Measurements from ENCODE around the gene OGFR.

The OGFR gene

DNA sequence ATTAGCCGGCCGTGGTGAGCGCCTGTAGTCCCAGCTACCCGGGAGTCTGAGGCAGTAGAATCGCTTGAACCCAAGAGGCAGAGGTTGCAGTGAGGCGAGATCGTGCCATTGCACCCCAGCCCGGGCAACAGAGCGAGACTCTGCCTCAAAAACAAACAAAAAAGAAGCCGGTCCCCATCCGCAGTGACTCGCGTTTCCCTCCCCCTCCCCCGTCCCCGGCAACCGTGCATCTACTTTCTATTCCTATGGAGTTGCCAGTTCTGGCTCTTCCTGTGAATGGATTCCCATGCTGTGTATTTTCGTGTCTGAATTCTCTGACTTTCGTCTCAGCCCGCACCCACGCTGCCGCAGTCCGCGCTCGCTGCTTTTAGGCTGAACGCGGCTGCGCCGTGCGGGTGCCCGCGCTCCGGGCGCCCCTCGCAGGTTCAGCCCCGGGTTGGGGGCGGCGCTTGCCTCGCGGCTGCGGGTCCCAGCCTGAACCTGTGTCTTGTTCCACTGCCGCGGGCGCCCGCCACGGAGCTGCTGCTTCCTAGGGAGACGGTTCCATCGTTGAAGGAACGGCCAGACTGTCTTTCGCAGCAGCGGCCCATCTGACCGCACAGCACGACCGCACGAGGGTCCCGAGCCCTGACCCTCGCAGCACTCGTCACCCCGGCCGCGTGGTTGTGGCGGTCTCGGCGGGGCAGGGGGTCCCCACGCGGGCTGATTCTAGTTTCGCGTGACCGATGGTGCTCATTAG, 9.4 kb upstream of the OGFR start:
- TF ChIP-seq POLR2AphosphoS5 (IDR thresholded peaks at IDR 0.05; ENCODE audit: low read depth, low read length) (no peak), POLR2A (IDR thresholded peaks at IDR 0.05; ENCODE audit: low read depth, low read length) (peak; percentile 45; the same call in 1 of the 2 replicates), TAF1 (IDR thresholded peaks at IDR 0.05; ENCODE audit: borderline replicate concordance, low read depth, low read length) (no peak)
- DNase-seq (ENCODE audit: insufficient read length) = no peak
- FAIRE-seq = no peak

DNA sequence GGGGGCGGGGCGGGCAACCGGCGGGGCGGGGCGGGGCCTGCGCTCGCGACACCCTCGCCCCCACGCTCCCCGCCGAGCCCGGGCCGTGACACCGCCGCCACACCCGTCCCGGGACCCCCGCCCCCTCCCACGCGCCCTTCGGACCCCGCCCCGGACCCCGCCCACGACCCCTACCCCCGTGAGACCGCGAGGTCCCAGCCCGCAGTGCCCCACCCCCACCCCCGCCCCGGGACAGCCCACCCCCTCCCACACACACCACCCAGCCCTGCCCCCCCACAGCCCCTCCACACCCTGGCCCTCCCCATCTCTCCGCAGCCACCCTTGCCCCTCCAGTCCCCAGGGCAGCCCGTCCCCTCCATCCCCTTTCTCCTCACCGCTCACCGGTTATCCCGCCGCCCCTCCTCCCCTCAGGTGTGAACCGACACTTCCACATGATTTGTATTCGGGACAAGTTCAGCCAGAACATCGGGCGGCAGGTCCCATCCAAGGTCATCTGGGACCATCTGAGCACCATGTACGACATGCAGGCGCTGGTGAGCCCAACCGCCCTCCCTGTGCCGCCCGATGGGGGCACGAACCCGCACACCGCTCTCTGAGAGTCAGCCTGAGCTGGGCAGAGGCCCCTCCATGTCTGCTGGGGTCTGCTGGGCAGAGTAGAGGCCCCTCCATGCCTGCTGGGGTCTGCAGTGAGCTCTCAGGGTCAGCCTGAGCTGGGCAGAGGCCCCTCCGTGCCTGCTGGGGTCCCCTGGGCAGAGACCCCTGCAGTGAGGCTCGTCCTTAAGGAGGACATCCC, 7.7 kb upstream of the OGFR start:
- TF ChIP-seq POLR2AphosphoS5 (IDR thresholded peaks at IDR 0.05; ENCODE audit: low read depth, low read length) = no peak
- no peak for TF ChIP-seq POLR2A (IDR thresholded peaks at IDR 0.05; ENCODE audit: low read depth, low read length)
- TF ChIP-seq TAF1 (IDR thresholded peaks at IDR 0.05; ENCODE audit: borderline replicate concordance, low read depth, low read length) = no peak
- FAIRE-seq (no peak), DNase-seq (ENCODE audit: insufficient read length) (no peak)

DNA sequence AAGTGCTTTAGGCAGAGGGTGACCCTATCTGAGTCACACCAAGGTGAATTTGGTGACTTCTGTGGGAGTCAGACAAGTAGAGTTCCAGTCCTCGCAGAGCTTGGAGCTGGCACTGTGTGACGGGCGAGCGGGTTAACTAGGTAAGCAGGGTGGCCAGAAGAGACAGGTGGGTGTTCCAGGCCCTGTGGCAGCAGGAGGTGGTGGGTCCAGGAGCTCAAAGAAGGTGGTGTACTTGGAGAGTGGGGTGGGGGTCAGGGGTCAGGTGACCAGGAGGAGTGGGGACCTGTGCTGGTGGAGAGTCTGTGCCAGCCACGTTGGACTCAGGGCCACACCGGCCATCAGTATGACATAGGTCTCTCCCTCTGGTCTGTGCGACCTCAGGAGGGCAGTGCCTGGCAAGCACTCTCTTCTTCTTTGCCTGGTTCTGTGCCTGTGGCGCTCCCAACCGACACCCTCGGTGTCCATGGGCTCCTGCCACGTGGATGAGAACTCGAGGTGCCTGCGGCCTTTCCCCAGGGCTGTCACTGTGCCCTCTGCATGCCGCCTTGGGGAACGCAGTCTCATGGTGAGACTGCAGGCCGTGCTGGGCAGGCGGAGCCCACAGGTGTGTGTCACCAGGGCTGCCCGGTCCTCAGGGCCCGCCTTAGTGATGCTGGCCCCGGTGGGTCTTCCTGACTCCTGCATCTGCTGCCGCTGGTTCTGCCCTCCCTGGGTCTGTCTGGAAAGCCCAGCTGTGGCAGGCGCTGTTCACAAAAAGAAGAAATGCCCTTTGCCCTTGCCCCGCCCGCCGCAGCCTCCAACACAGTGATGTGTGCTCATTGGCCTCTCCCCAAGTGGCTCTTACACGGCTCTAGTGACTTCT, 6.7 kb upstream of the OGFR start:
- TF ChIP-seq POLR2AphosphoS5 (IDR thresholded peaks at IDR 0.05; ENCODE audit: low read depth, low read length) = no peak
- TF ChIP-seq TAF1 (IDR thresholded peaks at IDR 0.05; ENCODE audit: borderline replicate concordance, low read depth, low read length) = no peak
- no peak for TF ChIP-seq POLR2A (IDR thresholded peaks at IDR 0.05; ENCODE audit: low read depth, low read length)
- DNase-seq (ENCODE audit: insufficient read length) (no peak), FAIRE-seq (no peak)

DNA sequence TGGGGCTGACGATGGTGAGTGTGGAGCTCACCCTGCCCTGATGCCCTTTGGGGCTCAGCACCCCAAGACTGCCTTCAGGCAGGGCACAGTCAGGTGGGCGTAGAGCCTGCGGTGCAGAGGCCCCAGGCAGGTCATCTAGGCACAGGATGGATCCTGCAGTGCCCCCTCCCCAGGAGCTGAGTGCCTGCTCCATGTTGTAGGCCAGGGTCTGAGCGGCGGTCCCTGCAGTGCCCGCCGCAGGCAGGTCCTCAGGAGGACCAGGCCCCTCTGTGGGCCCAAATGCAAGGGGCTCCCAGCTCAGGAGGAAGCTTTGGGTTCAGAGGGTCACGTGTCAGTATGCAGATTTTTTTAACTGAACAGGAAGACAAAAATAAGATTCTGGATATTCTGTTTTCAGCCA, 5.6 kb upstream of the OGFR start:
- FAIRE-seq (no peak), DNase-seq (ENCODE audit: insufficient read length) (no peak)
- TF ChIP-seq TAF1 (IDR thresholded peaks at IDR 0.05; ENCODE audit: borderline replicate concordance, low read depth, low read length) (no peak), POLR2AphosphoS5 (IDR thresholded peaks at IDR 0.05; ENCODE audit: low read depth, low read length) (no peak), POLR2A (IDR thresholded peaks at IDR 0.05; ENCODE audit: low read depth, low read length) (no peak)

DNA sequence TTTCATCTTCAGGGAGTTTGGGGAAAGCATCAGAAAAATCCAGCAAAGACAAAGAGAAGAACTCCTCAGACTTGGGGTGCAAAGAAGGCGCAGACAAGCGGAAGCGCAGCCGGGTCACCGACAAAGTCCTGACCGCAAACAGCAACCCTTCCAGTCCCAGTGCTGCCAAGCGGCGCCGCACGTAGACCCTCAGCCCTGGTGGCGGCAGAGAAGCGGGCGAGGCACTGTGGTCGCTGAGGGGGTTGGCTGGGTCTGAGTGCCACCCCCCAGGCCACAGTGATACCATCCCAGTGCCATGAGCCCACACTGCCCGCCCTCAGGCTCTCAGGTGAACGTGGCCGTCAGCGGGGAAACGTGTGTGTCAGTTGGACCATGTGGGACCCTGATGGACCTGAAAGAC, 5.2 kb upstream of the OGFR start:
- TF ChIP-seq POLR2A (IDR thresholded peaks at IDR 0.05; ENCODE audit: low read depth, low read length) (no peak), TAF1 (IDR thresholded peaks at IDR 0.05; ENCODE audit: borderline replicate concordance, low read depth, low read length) (no peak)
- DNase-seq (ENCODE audit: insufficient read length) = no peak
- no peak for FAIRE-seq

DNA sequence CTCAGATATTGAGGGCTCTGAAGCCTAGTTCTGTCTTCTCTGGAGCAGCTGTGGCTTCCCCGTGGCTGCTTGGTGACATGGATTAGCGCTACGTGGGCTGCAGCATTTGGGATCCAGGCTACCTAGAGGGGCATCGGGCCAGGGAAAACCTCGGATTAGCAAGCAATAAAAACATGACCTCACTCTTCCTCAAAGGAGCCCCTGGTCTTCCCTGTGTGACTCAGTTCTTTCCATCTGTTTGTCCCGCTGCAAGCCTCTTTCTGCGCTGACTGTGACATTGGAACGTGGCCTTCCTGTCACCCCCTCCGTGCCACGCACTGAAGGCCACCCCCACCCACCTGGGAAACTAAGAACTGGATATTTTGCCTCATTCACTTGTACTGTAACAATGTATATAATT, 4.8 kb upstream of the OGFR start:
- TF ChIP-seq POLR2A (IDR thresholded peaks at IDR 0.05; ENCODE audit: low read depth, low read length) (no peak), TAF1 (IDR thresholded peaks at IDR 0.05; ENCODE audit: borderline replicate concordance, low read depth, low read length) (no peak), POLR2AphosphoS5 (IDR thresholded peaks at IDR 0.05; ENCODE audit: low read depth, low read length) (no peak)
- no peak for DNase-seq (ENCODE audit: insufficient read length)
- no peak for FAIRE-seq

DNA sequence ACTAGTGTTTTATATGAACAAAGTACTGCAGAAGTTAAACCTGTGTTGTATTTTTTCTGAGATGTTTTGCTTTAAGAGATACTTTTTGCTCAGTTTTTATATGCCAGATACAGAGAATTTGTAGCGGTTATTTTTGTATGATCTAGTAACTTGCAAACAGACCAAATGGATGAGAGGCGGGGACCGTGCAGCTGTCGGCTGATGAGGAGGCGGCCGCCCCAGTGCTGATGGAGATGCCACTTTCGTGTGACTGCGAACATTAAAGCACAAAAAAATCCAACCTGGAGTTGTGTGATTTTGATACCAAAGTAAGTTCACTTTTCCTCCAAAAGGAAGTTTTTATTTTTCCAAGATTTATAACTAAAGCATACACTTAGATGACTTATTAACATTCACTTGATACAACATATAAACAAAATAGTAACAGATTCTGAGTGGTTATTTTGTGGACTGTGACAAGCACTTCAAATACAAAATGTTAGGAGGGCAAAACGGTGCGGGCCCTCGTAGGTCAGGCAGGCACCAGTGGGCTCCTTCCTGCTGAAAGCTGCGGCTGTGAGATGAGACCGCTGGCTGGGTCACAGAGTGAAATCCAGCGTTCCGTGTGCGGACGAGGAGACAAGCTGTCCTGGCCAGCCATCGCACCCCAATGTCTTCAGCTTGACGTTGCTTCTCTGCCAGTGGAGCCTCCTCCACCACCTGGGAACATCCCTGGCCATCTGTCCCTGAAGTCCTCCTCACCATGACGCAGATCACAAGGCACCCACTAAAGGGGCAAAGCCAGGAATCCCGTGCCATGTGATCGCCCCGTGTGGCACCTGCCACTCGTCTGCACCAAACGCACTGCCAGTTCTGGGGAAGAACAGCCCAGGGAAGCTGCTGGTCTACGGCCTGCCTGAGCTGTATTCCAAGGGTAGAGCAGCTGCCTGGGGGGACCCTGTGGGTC, 4.0 kb upstream of the OGFR start:
- TF ChIP-seq POLR2A (IDR thresholded peaks at IDR 0.05; ENCODE audit: low read depth, low read length) = no peak
- FAIRE-seq (no peak), DNase-seq (ENCODE audit: insufficient read length) (no peak)

DNA sequence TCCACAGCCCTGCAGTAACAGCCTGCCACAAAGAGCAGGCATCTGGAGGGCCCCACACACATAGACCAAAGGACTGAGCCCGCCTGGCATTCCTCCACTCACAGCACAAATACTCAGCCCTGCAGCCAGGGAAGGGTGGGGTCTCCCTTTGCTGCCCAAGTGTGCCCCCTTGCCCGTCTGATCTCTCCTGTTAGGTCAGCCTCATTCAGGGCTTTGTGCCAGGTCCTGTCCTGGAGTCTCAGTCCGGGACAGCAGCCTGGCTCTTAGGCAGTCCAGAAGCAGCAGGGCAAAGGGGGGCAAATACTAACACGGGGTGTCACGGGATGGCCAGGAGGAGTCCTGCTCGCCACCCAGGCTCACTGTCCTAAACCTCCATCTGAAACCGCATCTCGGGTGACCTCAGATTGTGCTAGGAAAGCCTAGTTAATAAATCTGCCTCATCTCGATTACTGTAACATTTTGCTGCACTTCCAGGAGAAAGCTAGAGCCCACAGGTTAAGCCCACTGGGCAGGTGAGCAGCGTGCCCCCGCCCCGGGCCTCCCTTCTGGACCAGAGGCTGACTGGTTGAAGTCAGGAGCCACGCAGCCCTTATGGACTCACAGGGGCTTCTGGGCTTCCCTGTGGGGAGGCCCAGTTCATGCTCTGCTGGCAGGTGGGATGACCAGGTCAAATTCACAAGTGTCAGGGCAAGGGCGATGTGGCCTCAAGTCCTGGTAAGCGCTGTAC, 3.2 kb upstream of the OGFR start:
- FAIRE-seq = no peak
- TF ChIP-seq POLR2AphosphoS5 (IDR thresholded peaks at IDR 0.05; ENCODE audit: low read depth, low read length) = no peak
- no peak for TF ChIP-seq TAF1 (IDR thresholded peaks at IDR 0.05; ENCODE audit: borderline replicate concordance, low read depth, low read length)
- TF ChIP-seq POLR2A (IDR thresholded peaks at IDR 0.05; ENCODE audit: low read depth, low read length) = no peak
- no peak for DNase-seq (ENCODE audit: insufficient read length)

DNA sequence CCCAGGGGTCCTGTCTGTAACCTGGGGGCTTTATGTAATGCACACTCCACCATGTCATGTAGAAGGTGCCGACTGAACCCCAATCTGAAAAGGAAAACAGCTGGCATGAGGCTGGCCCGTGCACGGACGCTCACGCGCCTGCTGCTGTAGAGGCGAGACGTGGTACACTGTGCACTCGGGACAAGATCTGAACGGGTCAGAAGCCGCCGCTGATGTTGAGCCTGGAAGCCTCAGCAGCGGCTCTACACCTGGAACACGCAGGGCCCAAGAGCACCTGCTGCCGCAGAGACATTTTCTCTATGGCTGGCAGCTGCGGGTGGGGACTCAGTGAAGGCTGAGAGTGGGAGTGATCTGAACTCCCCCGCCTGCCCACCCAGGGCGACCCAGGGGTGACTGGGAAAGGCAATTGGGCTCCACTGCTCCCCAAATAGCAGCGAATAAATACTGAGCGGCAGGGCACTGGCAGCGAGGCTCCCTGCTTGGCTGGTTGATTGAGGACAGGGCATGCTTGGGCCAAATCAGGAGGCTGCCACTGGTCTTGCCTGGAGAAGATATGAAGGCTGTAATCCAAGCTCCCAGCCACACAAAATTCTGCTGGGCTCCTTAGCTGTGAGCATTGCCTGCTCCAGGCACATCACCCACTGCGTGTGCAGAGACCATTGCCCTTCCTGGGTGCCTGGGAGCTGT, 2.5 kb upstream of the OGFR start:
- DNase-seq (ENCODE audit: insufficient read length) (no peak), FAIRE-seq (no peak)
- TF ChIP-seq TAF1 (IDR thresholded peaks at IDR 0.05; ENCODE audit: borderline replicate concordance, low read depth, low read length) (no peak), POLR2AphosphoS5 (IDR thresholded peaks at IDR 0.05; ENCODE audit: low read depth, low read length) (no peak), POLR2A (IDR thresholded peaks at IDR 0.05; ENCODE audit: low read depth, low read length) (no peak)

All from GM12892 (cell line).